Cardiac fibroblast (primary cell): ENCODE results near the gene LIN52.

ENCODE experiments used
- DNase-seq, 2 donors: peaks; one replicate each; pipeline versions ENCODE4 v3.0.0 to v3.0.0-alpha.2; 2010; ENCODE audit warnings: low read depth in 2 of 2
- H3K4me3 ChIP-seq, 2 donors: replicated peaks in 1 of 2; 1 replicate in 1 of 2; 2 replicates in 1 of 2; pipeline ENCODE4 v1.5.1; 2011; ENCODE audit warnings: low read depth in 2 of 2, low read length in 2 of 2, mild to moderate bottlenecking in 2 of 2, moderate library complexity in 1 of 2
- CTCF ChIP-seq: IDR thresholded peaks from one replicate; pipeline ENCODE4 v1.5.1; 2011; ENCODE audit warnings: low read depth, mild to moderate bottlenecking, low read length, inconsistent platforms

The LIN52 gene

GRCh38 chr14:74147571-74147970 is 62.8 kb downstream of the LIN52 start:
- no peak overlapping the region for H3K4me3 ChIP-seq
- TF ChIP-seq CTCF: no peak
- DNase-seq: no peak

GRCh38 chr14:74148705-74149104 is 63.9 kb downstream of the LIN52 start:
- H3K4me3 ChIP-seq: no peak overlapping the region
- no peak for TF ChIP-seq CTCF
- DNase-seq: no peak

GRCh38 chr14:74155287-74155686 is 70.5 kb downstream of the LIN52 start:
- no peak for DNase-seq
- no peak for TF ChIP-seq CTCF
- no peak overlapping the region for H3K4me3 ChIP-seq

GRCh38 chr14:74155749-74156148 is 71.0 kb downstream of the LIN52 start:
- no peak for DNase-seq
- TF ChIP-seq CTCF: no peak
- no peak overlapping the region for H3K4me3 ChIP-seq

GRCh38 chr14:74160763-74161162 is 76.0 kb downstream of the LIN52 start:
- H3K4me3 ChIP-seq: no peak overlapping the region
- TF ChIP-seq CTCF: no peak
- DNase-seq: no peak

GRCh38 chr14:74161526-74162158 is 76.9 kb downstream of the LIN52 start:
- no peak overlapping the region for H3K4me3 ChIP-seq
- no peak for TF ChIP-seq CTCF

GRCh38 chr14:74169906-74170305 is 85.2 kb downstream of the LIN52 start:
- H3K4me3 ChIP-seq: no peak overlapping the region
- no peak for DNase-seq
- TF ChIP-seq CTCF: no peak

More at GRCh38 chr14:74161526-74162158, 76.9 kb downstream of the LIN52 start:
- no peak for DNase-seq
